HG02981 (cell line): ENCODE data around the gene SERPINF2.
"Not testable (repeated sequence)": the region's sequence is repeated elsewhere in the genome, so short reads cannot be mapped to it uniquely, and the experiment has no call there.

Experiments used
- ATAC-seq: cut with Tn5 transposase; IDR thresholded peaks from one replicate; pipeline ENCODE4 v1.9.1; 2021; ENCODE audit warnings: mild to moderate bottlenecking, moderate library complexity; ENCODE audit not compliant: unreplicated experiment

SERPINF2 gene

DNA sequence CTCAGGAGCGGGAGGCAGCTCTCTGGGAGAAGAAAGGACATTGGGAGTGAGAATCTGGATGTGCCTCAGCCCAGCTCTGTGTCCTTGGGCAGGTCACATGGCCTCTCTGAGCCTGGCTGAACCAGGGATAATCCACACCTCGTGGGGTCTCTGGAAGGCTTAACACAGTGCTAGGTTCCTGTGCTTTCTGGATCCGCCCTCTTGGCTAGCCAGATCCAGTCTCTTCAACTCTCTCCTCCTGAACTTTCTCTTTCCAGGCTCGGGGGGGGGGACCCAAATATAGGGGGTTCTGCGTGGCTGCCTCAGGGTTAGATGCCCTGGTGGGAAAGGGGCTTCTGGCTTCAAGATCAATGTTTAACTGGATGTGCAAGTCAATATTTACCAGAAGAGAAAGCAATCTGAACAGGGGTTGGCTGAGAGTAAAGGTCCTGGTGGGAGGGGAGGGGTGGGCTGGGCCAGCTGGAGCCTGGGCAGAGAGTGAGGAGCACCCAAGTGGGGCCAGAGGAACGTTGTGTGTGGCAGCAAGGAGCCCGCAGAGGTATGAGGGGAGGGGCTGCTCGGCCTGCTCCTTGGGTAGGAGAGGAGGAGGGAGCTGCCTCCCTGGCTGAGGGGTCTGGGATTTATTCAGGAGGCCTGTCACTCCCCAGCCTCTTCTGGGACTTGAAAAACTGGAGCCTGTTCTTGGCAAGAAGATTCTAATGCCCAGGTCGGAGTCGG lies at the start of gene SERPINF2:
TSS of gene SERPINF2 (plus strand) at position 501 of the 717 bp plus-strand sequence. CDS start 2,125 bp downstream, outside the sequence.
- ATAC-seq, result no peak

GRCh38 chr17:1693339-1693738 lies 49.3 kb upstream of the SERPINF2 start:
- no peak for ATAC-seq

- no peak for ATAC-seq
Measured at GRCh38 chr17:1695365-1695764, 47.3 kb upstream of the SERPINF2 start.

DNA sequence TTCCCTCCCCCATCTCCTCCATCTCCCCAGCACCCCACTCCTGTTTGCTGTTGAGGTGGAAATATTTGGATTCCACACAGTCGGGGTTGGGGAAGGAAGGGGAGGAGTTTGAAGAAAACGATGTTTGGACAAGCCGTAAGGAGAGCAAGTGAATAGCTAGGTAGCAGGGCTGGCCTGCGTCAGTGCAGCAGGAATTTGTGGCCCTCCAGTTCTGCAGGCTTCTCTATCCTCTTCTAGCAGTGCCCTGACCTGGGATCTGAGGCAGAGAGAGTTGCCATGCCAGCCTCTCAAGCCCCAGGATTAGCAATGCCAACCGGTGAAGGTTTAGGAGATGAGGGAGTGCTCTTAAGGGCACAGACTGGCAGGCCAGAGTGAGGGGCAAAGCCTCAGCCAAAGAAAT lies 45.0 kb upstream of the SERPINF2 start:
- no peak for ATAC-seq

- not testable (repeated sequence) for ATAC-seq
Measured at GRCh38 chr17:1699891-1700290, 42.8 kb upstream of the SERPINF2 start.

GRCh38 chr17:1703063-1703462 lies 39.6 kb upstream of the SERPINF2 start:
- ATAC-seq, result no peak

DNA sequence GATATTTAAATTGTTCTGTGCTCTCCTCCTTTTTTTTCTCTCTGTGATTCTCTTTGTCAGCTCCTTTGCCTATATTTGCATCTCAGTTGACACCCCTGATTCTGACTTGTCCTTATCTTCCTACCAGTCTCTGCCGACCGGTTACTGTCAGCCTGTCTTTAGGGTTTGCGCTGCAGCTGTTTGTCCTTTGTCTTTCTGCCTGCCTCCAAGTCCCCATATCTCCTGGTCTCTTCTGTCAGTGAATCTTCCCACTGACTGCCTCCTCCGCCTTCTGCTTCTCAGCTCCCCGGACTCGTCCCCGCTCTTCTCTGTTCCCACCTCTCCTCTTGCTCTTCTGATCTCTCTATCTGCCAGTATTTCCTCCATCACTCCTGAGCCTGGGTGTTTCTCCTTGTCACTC lies 37.7 kb upstream of the SERPINF2 start:
- ATAC-seq, result no peak

- ATAC-seq, result no peak
Measured at GRCh38 chr17:1707107-1707506, 35.6 kb upstream of the SERPINF2 start.

- not testable (repeated sequence) for ATAC-seq
Measured at GRCh38 chr17:1708791-1709346, 33.8 kb upstream of the SERPINF2 start.

- ATAC-seq, result no peak
Measured at GRCh38 chr17:1709403-1709951, 33.2 kb upstream of the SERPINF2 start.

- ATAC-seq, result no peak
Measured at GRCh38 chr17:1709971-1710806, 32.5 kb upstream of the SERPINF2 start, which contains the start of gene TLCD2. Gene TLCD2 (minus strand): TSS chr17:1710377. CDS start chr17:1710242, 135 bp downstream.

- no peak for ATAC-seq
Measured at GRCh38 chr17:1710807-1711553, 31.7 kb upstream of the SERPINF2 start.

DNA sequence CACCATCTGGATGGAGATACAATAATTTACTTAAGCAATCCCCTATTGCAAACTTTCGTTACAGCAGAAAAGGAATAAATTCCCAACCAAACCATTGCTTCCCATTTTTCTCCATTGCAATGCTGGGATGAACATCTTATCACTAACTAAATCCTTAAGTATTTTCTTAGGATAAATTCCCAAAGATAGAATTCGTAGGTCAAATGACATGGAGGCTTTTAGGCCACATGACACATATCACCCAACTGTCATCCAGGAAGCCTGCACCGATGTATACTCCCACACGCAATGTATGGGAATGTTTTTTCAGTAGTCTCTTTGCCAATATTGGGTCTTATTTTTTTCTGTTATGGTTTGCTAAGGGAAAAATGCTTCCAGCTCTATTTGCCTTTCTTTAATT lies 30.9 kb upstream of the SERPINF2 start:
- ATAC-seq, result no peak

DNA sequence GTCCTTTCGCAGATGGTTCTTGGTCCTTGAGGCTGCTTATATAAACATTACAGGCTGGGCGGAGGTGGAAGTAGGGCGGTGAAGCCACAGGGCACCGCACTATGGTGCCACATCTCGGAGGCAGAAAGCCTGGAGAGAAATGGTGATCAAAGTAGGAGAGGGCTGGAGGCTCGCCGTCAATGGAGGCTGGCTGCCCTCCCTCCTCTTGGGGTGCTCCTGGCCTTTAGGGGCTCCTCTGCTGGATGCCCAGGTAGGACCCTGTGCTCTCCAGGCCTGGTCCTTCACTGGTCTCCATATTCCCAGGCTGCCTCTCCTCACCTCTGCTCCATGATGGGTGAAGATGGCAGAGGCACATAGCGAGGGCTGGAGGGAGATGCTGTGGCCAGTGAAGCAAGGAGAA lies 30.4 kb upstream of the SERPINF2 start:
- no peak for ATAC-seq

DNA sequence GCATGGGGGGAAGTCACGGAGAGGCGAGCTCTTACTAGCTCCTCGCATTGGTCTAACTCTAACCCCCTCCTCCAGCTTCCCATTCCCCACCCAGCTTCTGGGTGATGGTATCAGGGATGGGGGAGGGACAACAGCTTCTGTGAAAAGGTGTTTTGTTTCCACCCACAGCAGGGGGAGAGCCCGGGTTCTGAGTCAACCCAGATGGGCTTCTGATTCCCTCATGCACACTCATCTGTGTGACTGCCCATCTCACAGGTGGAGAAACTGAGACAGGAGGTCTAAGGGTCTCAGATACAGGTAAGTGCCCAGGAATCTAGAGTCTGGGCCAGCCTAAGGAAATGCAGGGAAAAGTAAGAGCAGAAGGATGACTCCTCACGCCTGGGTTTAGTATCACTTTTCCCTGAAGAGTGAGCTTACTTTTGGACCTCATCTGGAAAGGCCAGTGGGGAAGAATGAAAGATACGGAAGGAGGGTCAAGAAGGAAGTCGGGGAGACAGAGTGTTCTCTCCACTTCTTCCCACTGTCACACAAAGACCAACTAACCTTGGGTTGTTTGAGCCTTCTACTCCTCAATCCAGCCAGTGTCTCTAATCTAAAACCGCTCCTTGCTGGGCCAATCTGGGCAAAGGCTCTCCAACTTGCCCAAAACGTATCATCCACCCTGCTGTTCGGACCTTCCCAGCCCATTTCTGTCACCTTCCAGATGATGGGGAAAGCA lies 29.4 kb upstream of the SERPINF2 start:
- no peak for ATAC-seq

- no peak for ATAC-seq
Measured at GRCh38 chr17:1713878-1714426, 28.7 kb upstream of the SERPINF2 start.

DNA sequence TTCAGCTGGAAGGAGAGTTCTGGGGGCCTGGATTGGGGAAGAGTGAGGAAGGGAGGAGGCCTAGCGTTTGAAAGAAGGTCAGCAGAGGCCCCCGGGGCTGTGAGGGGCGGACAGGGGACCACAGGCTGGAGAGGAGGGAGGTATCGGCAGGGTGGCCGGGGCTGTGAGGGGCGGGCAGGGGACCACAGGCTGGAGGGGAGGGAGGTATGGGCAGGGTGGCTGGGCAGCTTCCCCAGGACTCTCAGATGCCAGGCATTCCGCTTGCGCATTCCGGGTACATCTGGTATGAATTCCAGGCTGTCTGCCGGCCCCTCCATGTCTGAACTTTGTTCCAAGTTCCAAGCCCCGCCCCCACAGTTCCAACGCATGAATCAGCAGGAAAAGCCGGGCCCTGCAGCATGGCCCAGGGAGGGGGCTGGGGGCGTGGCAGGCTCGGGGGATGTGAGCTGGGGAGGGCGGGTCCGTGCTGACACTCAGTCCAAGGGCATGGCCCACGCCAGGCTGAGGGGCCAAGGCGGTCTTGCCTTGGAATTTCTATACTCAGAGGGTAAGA lies 28.2 kb upstream of the SERPINF2 start:
- no peak for ATAC-seq

DNA sequence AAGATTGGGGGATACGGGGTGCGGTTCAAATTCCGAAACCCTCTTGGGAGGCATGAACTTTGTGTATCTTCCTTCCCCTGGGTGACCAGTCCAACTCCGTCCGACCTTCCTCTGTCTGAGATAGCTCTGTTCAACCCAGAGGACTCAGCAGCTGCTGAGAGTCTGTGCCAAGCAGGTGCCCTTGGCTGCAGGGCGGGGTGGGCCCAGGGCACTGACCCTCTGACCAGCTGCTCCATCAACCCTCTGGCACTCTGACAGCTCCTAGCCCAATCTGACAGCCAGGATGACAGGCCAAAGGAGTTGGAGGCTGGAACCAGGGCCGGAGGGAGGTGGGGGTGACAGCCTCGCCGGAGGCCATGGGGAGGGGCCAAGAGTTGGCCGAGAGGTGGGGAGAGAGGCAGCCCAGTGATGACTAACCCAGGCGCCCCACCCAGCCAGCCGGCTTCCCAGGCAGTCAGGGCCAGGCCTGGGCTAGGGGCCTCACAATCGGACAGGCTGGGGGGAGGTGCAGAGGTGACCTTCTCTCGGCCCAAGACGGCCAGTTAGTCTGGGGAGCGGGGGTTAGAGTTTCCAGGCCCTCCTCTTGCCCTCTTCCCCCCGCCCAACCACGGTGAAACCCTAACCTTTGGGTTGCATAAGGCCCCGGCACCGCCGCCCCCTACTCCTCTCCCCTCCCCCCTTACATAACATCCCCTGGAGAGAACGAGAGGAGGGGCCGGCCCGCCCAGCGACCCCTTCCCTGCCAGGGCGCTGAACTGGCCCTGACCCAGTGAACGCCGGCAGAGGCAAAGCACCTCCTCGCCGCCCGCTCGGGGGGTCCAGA lies 27.5 kb upstream of the SERPINF2 start:
- ATAC-seq, result no peak

DNA sequence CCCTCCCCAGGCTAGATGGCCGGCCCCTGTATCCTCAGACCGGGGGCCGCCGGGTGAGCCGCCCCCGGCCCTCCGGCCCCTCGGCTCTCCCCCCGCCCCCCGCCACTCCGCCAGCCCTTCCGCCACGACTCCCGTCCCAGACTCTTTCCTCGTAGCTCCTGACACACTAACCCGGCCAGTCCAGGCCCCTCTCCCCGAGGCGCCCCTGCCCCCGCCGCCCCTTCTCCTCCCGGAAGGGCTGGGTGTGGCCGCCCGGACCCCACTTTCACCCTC lies 26.9 kb upstream of the SERPINF2 start:
- ATAC-seq, result no peak
